C1 segment of cervical spinal cord (tissue), 14 donors: ENCODE measurements around the gene PRKAG1.

ENCODE experiments used
- DNase-seq, 14 donors: peaks; one replicate each; lab custom pipeline; 2025; lab: John Stamatoyannopoulos, UW

Gene PRKAG1

GRCh38 chr12:48982397-48983080, 36.0 kb downstream of the PRKAG1 start:
- DNase-seq: no peak

- DNase-seq: no peak
Observed at GRCh38 chr12:48981757-48982157, 36.8 kb downstream of the PRKAG1 start.

- no peak for DNase-seq
Observed at GRCh38 chr12:48980953-48981756, 37.4 kb downstream of the PRKAG1 start.

- DNase-seq: no peak
Observed at GRCh38 chr12:48980389-48980952, 38.1 kb downstream of the PRKAG1 start.

- DNase-seq: no peak
Observed at GRCh38 chr12:48979602-48980388, 38.8 kb downstream of the PRKAG1 start.

- no peak for DNase-seq
Observed at GRCh38 chr12:48978741-48979601, 39.6 kb downstream of the PRKAG1 start.

- no peak for DNase-seq
Observed at GRCh38 chr12:48978291-48978740, 40.3 kb downstream of the PRKAG1 start, which contains the start of gene WNT1. WNT1 (plus strand) TSS chr12:48978322; CDS start chr12:48978651, 329 bp downstream.

- DNase-seq: peak in 1 of 14 donors; percentile 26
Observed at GRCh38 chr12:48977290-48978281, 41.0 kb downstream of the PRKAG1 start.

GRCh38 chr12:48973941-48974673, 44.5 kb downstream of the PRKAG1 start:
- peak in 2 of 14 donors; percentile 8 to 12 for DNase-seq

GRCh38 chr12:48973531-48973930, 45.0 kb downstream of the PRKAG1 start:
- no peak for DNase-seq

- DNase-seq: no peak
Observed at GRCh38 chr12:48972952-48973483, 45.6 kb downstream of the PRKAG1 start.

- no peak for DNase-seq
Observed at GRCh38 chr12:48972213-48972951, 46.2 kb downstream of the PRKAG1 start.

- no peak for DNase-seq
Observed at GRCh38 chr12:48970702-48971334, 47.8 kb downstream of the PRKAG1 start.

GRCh38 chr12:48969833-48970701, 48.5 kb downstream of the PRKAG1 start:
- no peak for DNase-seq

GRCh38 chr12:48969160-48969771, 49.3 kb downstream of the PRKAG1 start:
- no peak for DNase-seq

GRCh38 chr12:48968467-48968866, 50.1 kb downstream of the PRKAG1 start:
- DNase-seq: no peak
